ENCODE results near the gene MAPRE2. TPM values are rescaled to one million over a fixed set of nuclear protein-coding genes. Genes with fewer than 3 reads are reported as not detected.

The MAPRE2 gene
- total RNA-seq, 1 experiment from 2014 or later, result 16.4 TPM

GRCh38 chr18:35060122-35060815 lies 19.1 kb downstream of the MAPRE2 start:
- CTCF ChIA-PET, result no interaction called here
- H3K27me3 ChIP-seq (replicated peaks; ENCODE audit: insufficient read depth, low read depth, low read length, poor library complexity), result no peaks in the 10 kb centered on the region
- POLR2A ChIA-PET (ENCODE audit: low non-redundant PET), result no interaction called here
- no peaks in the 10 kb centered on the region for H3K4me1 ChIP-seq (ENCODE audit: insufficient read depth, low read length, poor library complexity, severe bottlenecking)
- H3K36me3 ChIP-seq (ENCODE audit: insufficient read depth, low read length, poor library complexity, severe bottlenecking), result no peaks in the 10 kb centered on the region
- H3K9me3 ChIP-seq (ENCODE audit: low read depth, low read length, poor library complexity, severe bottlenecking), result no peaks in the 10 kb centered on the region
- DNase-seq (ENCODE audit: low spot score), result no peak
- no peak overlapping the region for H3K4me3 ChIP-seq (ENCODE audit: low read depth, low read length, poor library complexity, severe bottlenecking)
- intact Hi-C loops (cut with micrococcal nuclease; ENCODE audit: unreplicated experiment), result no loop called here
- no peak overlapping the region for H3K27ac ChIP-seq (ENCODE audit: low read depth, low read length, poor library complexity, severe bottlenecking)
- BruUV-seq (replicated peaks), result no TSS peak
- TF ChIP-seq CTCF (conservative IDR thresholded peaks at IDR 0.05; ENCODE audit: low read depth, low read length) (no peak), EZH2 (IDR thresholded peaks at IDR 0.05; ENCODE audit: borderline replicate concordance, low read depth, low read length, poor library complexity, severe bottlenecking) (no peak)

DNA sequence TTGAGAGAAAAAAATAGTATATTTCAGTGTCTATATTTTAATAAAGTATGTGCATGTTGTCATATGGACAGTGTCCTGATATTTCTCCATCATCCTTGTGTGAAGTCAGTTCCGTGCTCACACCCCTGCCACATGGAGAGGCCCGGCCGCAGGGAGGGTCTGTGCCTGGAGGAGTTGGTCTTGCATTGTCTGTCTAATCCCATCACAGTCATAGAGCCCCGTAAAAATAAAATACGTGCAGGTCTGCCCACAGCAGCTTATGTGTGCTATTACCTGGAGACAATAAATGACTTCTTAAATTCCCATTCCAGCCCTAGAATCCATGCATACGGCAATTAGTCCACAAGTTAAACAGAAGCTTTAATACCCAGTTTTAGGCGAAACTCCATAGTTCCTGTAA lies 20.1 kb downstream of the MAPRE2 start:
- TF ChIP-seq EZH2 (IDR thresholded peaks at IDR 0.05; ENCODE audit: borderline replicate concordance, low read depth, low read length, poor library complexity, severe bottlenecking) (no peak), CTCF (conservative IDR thresholded peaks at IDR 0.05; ENCODE audit: low read depth, low read length) (no peak)

GRCh38 chr18:35061804-35062203 lies 20.6 kb downstream of the MAPRE2 start:
- TF ChIP-seq EZH2 (IDR thresholded peaks at IDR 0.05; ENCODE audit: borderline replicate concordance, low read depth, low read length, poor library complexity, severe bottlenecking) (no peak), CTCF (conservative IDR thresholded peaks at IDR 0.05; ENCODE audit: low read depth, low read length) (no peak)
- H3K36me3 ChIP-seq (ENCODE audit: insufficient read depth, low read length, poor library complexity, severe bottlenecking), result no peaks in the 10 kb centered on the region
- BruUV-seq (replicated peaks), result no TSS peak
- CTCF ChIA-PET, result no interaction called here
- H3K4me1 ChIP-seq (ENCODE audit: insufficient read depth, low read length, poor library complexity, severe bottlenecking), result no peaks in the 10 kb centered on the region
- no peaks in the 10 kb centered on the region for H3K9me3 ChIP-seq (ENCODE audit: low read depth, low read length, poor library complexity, severe bottlenecking)
- no peak overlapping the region for H3K4me3 ChIP-seq (ENCODE audit: low read depth, low read length, poor library complexity, severe bottlenecking)
- H3K27ac ChIP-seq (ENCODE audit: low read depth, low read length, poor library complexity, severe bottlenecking), result no peak overlapping the region
- H3K27me3 ChIP-seq (replicated peaks; ENCODE audit: insufficient read depth, low read depth, low read length, poor library complexity), result no peaks in the 10 kb centered on the region
- intact Hi-C loops (cut with micrococcal nuclease; ENCODE audit: unreplicated experiment), result no loop called here
- DNase-seq (ENCODE audit: low spot score), result no peak
- POLR2A ChIA-PET (ENCODE audit: low non-redundant PET), result no interaction called here

More for the DNA sequence above, 20.1 kb downstream of the MAPRE2 start:
- POLR2A ChIA-PET (ENCODE audit: low non-redundant PET), result no interaction called here
- CTCF ChIA-PET, result no interaction called here
- BruUV-seq (replicated peaks), result no TSS peak
- intact Hi-C loops (cut with micrococcal nuclease; ENCODE audit: unreplicated experiment), result no loop called here
- Histone ChIP-seq H3K27ac (ENCODE audit: low read depth, low read length, poor library complexity, severe bottlenecking) (no peak overlapping the region), H3K4me1 (ENCODE audit: insufficient read depth, low read length, poor library complexity, severe bottlenecking) (no peaks in the 10 kb centered on the region), H3K4me3 (ENCODE audit: low read depth, low read length, poor library complexity, severe bottlenecking) (no peak overlapping the region), H3K27me3 (replicated peaks; ENCODE audit: insufficient read depth, low read depth, low read length, poor library complexity) (no peaks in the 10 kb centered on the region), H3K36me3 (ENCODE audit: insufficient read depth, low read length, poor library complexity, severe bottlenecking) (no peaks in the 10 kb centered on the region), H3K9me3 (ENCODE audit: low read depth, low read length, poor library complexity, severe bottlenecking) (no peaks in the 10 kb centered on the region)
- no peak for DNase-seq (ENCODE audit: low spot score)
